Esophagus squamous epithelium (tissue), 5 donors: ENCODE results near the gene PSKH1. TPM values are rescaled to one million over a fixed set of nuclear protein-coding genes. Genes with fewer than 3 reads are reported as not detected.
"Not testable (repeated sequence)": the region's sequence is repeated elsewhere in the genome, so short reads cannot be mapped to it uniquely, and the experiment has no call there.

ENCODE experiments used
- DNase-seq: peaks from one replicate; lab custom pipeline; 2025; lab: John Stamatoyannopoulos, UW
- H3K27ac ChIP-seq, 4 donors: fragments of 200-600 bp; sonication (generic); one replicate each; pipeline ENCODE4 v1.5.1; 2016 to 2019; ENCODE audit warnings: mild to moderate bottlenecking in 1 of 4
- H3K27me3 ChIP-seq, 4 donors: fragments of 200-600 bp; sonication (generic); 1 replicate in 3 of 4; 2 replicates in 1 of 4; pipeline versions ENCODE4 v1.5.1 to v1.6.0; 2017 to 2021; ENCODE audit warnings: antibody characterized with exemption in 1 of 4
- H3K36me3 ChIP-seq, 3 donors: fragments of 200-600 bp; sonication (generic); one replicate each; pipeline ENCODE4 v1.5.1; 2016 to 2019
- H3K4me1 ChIP-seq, 3 donors: fragments of 200-600 bp; sonication (generic); one replicate each; pipeline ENCODE4 v1.5.1; 2017 to 2019
- H3K4me3 ChIP-seq, 4 donors: fragments of 200-600 bp; sonication (generic); 1 replicate in 3 of 4; 2 replicates in 1 of 4; pipeline ENCODE4 v1.5.1; 2016 to 2019; ENCODE audit warnings: mild to moderate bottlenecking in 2 of 4, moderate library complexity in 1 of 4
- H3K9me3 ChIP-seq, 3 donors: fragments of 200-600 bp; sonication (generic); one replicate each; pipeline ENCODE4 v1.5.1; 2016 to 2019
- CTCF ChIP-seq, 6 experiments: fragments of 450-650 bp in 4 of 6; fragments of 200-600 bp in 2 of 6; sonication (generic) in 2 of 6; IDR thresholded peaks; one replicate each; pipeline ENCODE4 v1.5.1; 2016 to 2019; ENCODE audit warnings: antibody characterized with exemption in 6 of 6, mild to moderate bottlenecking in 4 of 6, moderate library complexity in 4 of 6
- POLR2A ChIP-seq, 4 donors: fragments of 450-650 bp; IDR thresholded peaks; one replicate each; pipeline ENCODE4 v1.6.1; 2017; ENCODE audit warnings: antibody characterized with exemption in 4 of 4, mild to moderate bottlenecking in 4 of 4, moderate library complexity in 3 of 4
- WGBS, 2 donors: methylation state at CpG; one replicate each; pipeline ENCODE4 v1.1.5; 2018; 5-methylcytosine and 5-hydroxymethylcytosine counted together
- intact Hi-C: fragments of 100-400 bp; cut with DNase I; formaldehyde crosslinking; loops from one replicate; pipeline ENCODE4 v1.15.0; 2022
- total RNA-seq, 4 donors: library from RNA; depleted of rRNA; stranded (reverse); fragments of >200 nt; gene quantifications; one replicate each; pipeline ENCODE4 v1.1.0, GENCODE V29; 2016
- donor health status: DM: yes; HTN: yes; CAD: no.

Gene PSKH1
- total RNA-seq, 4 donors from 2014 or later, result 8.5 to 18.3 (median 13.8) TPM

- peak overlapping the region; percentile 92 to 97 (median 96) for H3K27ac ChIP-seq
- TF ChIP-seq POLR2A (IDR thresholded peaks at IDR 0.05) (no peak), CTCF (IDR thresholded peaks at IDR 0.05) (no peak)
- H3K4me1 ChIP-seq, result peaks cover 15 to 51% (median 22%) of the 10 kb centered on the region in 3 donors
- intact Hi-C loops, result no loop called here
- H3K9me3 ChIP-seq, result no peaks in the 10 kb centered on the region
- H3K36me3 ChIP-seq, result peaks cover 0 to 41% (median 0%) of the 10 kb centered on the region in 3 donors
- H3K27me3 ChIP-seq, result no peaks in the 10 kb centered on the region
- H3K4me3 ChIP-seq, result peak overlapping the region; percentile 69 to 91 (median 86)
- no peak for DNase-seq
- WGBS, 2 donors, result 40 to 43% methylated on average over 5 to 6 of the region's 6 CpGs
Observed at GRCh38 chr16:67936880-67937605, 44.0 kb downstream of the PSKH1 start.

GRCh38 chr16:67937713-67938112 lies 44.7 kb downstream of the PSKH1 start:
- Histone ChIP-seq H3K27ac (peak overlapping the region; percentile 92 to 97 (median 96)), H3K4me1 (peaks cover 15 to 57% (median 22%) of the 10 kb centered on the region in 3 donors), H3K36me3 (peaks cover 0 to 41% (median 0%) of the 10 kb centered on the region in 3 donors)
- H3K27me3 ChIP-seq, intact Hi-C loops, DNase-seq, H3K4me3 ChIP-seq, H3K9me3 ChIP-seq: not testable (repeated sequence)
- WGBS, 2 donors, result 91 to 96% methylated on average over 5 of the region's 5 CpGs

- H3K36me3 ChIP-seq, result peaks cover 0 to 47% (median 4%) of the 10 kb centered on the region in 3 donors
- TF ChIP-seq CTCF (IDR thresholded peaks at IDR 0.05) (no peak), POLR2A (IDR thresholded peaks at IDR 0.05) (no peak)
- 51 to 56% methylated on average over 15 to 17 of the region's 33 CpGs for WGBS, 2 donors
- no peak overlapping the region for H3K4me3 ChIP-seq
- H3K27ac ChIP-seq, result no peak overlapping the region
- no peak for DNase-seq
- H3K4me1 ChIP-seq, result peaks cover 13 to 66% (median 29%) of the 10 kb centered on the region in 3 donors
- H3K9me3 ChIP-seq, result no peaks in the 10 kb centered on the region
- no peaks in the 10 kb centered on the region for H3K27me3 ChIP-seq
- intact Hi-C loops, result no loop called here
Observed at GRCh38 chr16:67939507-67940445, 46.7 kb downstream of the PSKH1 start.

GRCh38 chr16:67940446-67941089 lies 47.5 kb downstream of the PSKH1 start:
- no peak overlapping the region for H3K4me3 ChIP-seq
- no peaks in the 10 kb centered on the region for H3K9me3 ChIP-seq
- H3K27ac ChIP-seq, result no peak overlapping the region
- no peak for TF ChIP-seq POLR2A (IDR thresholded peaks at IDR 0.05)
- no peak for TF ChIP-seq CTCF (IDR thresholded peaks at IDR 0.05)
- 82 to 91% methylated on average over 5 of the region's 5 CpGs for WGBS, 2 donors
- DNase-seq, result no peak
- no peaks in the 10 kb centered on the region for H3K27me3 ChIP-seq
- intact Hi-C loops, result no loop called here
- peaks cover 4 to 54% (median 12%) of the 10 kb centered on the region in 3 donors for H3K36me3 ChIP-seq
- peaks cover 6 to 66% (median 26%) of the 10 kb centered on the region in 3 donors for H3K4me1 ChIP-seq

GRCh38 chr16:67941469-67942199 lies 48.6 kb downstream of the PSKH1 start:
- Histone ChIP-seq H3K4me1 (peaks cover 6 to 68% (median 26%) of the 10 kb centered on the region in 3 donors), H3K36me3 (peaks cover 15 to 65% (median 20%) of the 10 kb centered on the region in 3 donors), H3K9me3 (no peaks in the 10 kb centered on the region), H3K4me3 (no peak overlapping the region), H3K27ac (peak overlapping the region in 2 of 4 donors; percentile 9 to 26), H3K27me3 (no peaks in the 10 kb centered on the region)
- DNase-seq, result no peak
- intact Hi-C loops, result no loop called here
- 79 to 83% methylated on average over 7 to 8 of the region's 9 CpGs for WGBS, 2 donors
- TF ChIP-seq CTCF (IDR thresholded peaks at IDR 0.05), result no peak
- no peak for TF ChIP-seq POLR2A (IDR thresholded peaks at IDR 0.05)
